ENCODE results near the gene NTNG2. TPM values are rescaled to one million over a fixed set of nuclear protein-coding genes. Genes with fewer than 3 reads are reported as not detected.

The NTNG2 gene
- total and polyA plus RNA-seq, 10 of the 15 experiments (the other 5 are each of a cell fraction or from before 2014, with no cell fraction given), result 0.37 to 0.79 (median 0.45) TPM; not detected in 6

DNA sequence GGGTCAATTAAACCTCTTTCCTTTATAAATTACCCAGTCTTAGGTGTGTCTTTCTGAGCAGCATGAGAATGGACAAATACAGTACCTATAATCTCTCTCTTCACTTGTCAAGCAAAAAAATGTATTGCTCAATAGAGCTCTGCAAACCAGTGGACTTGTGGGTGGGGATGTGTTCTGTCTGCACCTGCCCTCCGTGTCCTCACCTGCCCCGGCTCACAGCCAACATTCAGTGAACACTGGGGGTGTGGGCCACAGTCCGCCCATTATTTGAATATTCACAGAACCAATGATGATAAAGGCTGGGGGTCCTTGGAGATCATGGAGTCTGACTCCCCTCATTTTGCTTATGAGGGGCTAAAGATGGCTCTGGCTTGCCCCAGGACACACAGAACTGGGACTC lies 45.3 kb upstream of the NTNG2 start:
- RAD21 ChIA-PET (ENCODE audit: unreplicated experiment), result no interaction called here
- no TSS peak for BruUV-seq (replicated peaks)
- intact Hi-C loops (cut with micrococcal nuclease; ENCODE audit: unreplicated experiment), result no loop called here
- H4K20me1 ChIP-seq (ENCODE audit: control insufficient read depth, insufficient read depth), result no peaks in the 10 kb centered on the region
- H3K4me1 ChIP-seq (ENCODE audit: control insufficient read depth, insufficient read depth, low read length), result no peaks in the 10 kb centered on the region
- POLR2A ChIA-PET, result no interaction called here
- no peaks in the 10 kb centered on the region for H3K79me2 ChIP-seq (ENCODE audit: control insufficient read depth, insufficient read depth, low read length)
- no peak overlapping the region for H3K27ac ChIP-seq (ENCODE audit: control insufficient read depth, insufficient read depth)
- SMC1A ChIA-PET (ENCODE audit: uncharacterized antibody, unreplicated experiment), result no interaction called here
- WGBS (ENCODE audit: insufficient coverage, insufficient replicate concordance, low lambda C conversion rate, missing lambda C conversion rate), result 12% methylated on average over 3 of the region's 3 CpGs
- H3K4me3 ChIP-seq, result no peak overlapping the region
- no peak overlapping the region for H3K4me2 ChIP-seq (ENCODE audit: control insufficient read depth, insufficient read depth)
- TF ChIP-seq, protein P1, sequence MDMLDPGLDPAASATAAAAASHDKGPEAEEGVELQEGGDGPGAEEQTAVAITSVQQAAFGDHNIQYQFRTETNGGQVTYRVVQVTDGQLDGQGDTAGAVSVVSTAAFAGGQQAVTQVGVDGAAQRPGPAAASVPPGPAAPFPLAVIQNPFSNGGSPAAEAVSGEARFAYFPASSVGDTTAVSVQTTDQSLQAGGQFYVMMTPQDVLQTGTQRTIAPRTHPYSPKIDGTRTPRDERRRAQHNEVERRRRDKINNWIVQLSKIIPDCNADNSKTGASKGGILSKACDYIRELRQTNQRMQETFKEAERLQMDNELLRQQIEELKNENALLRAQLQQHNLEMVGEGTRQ (IDR thresholded peaks at IDR 0.05; ENCODE audit: borderline replicate concordance, low read depth, low read length), result no peak
- TF ChIP-seq NFIC (IDR thresholded peaks at IDR 0.05; ENCODE audit: low read depth, low read length), result no peak
- no peaks in the 10 kb centered on the region for H3K36me3 ChIP-seq (ENCODE audit: control insufficient read depth in 2 of 2, insufficient read depth in 2 of 2, low read length in 1 of 2)
- in situ Hi-C loops (cut with MboI), result no loop called here
- CTCF ChIA-PET, result no interaction called here
- ATAC-seq (no peak), FAIRE-seq (no peak), DNase-seq (ENCODE audit: low read depth, low spot score) (no peak)
- no peaks in the 10 kb centered on the region; the same call in 2 of the 3 replicates for H3K9me3 ChIP-seq (replicated peaks; ENCODE audit: control insufficient read depth, insufficient read depth, low read length)
- H3K27me3 ChIP-seq (replicated peaks in 1 of 2; ENCODE audit: control insufficient read depth in 2 of 2, insufficient read depth in 2 of 2, low read length in 1 of 2), result no peaks in the 10 kb centered on the region
- H3K9ac ChIP-seq (ENCODE audit: control insufficient read depth, insufficient read depth, low read length), result no peak overlapping the region
- no peak overlapping the region for H2AFZ ChIP-seq (ENCODE audit: control insufficient read depth, low read depth, low read length)

- in situ Hi-C loops (cut with MboI), result no loop called here
- CTCF ChIA-PET, result no interaction called here
- H3K9ac ChIP-seq (ENCODE audit: control insufficient read depth, insufficient read depth, low read length), result no peak overlapping the region
- H3K27me3 ChIP-seq (replicated peaks in 1 of 2; ENCODE audit: control insufficient read depth in 2 of 2, insufficient read depth in 2 of 2, low read length in 1 of 2), result no peaks in the 10 kb centered on the region
- no peaks in the 10 kb centered on the region for H3K4me1 ChIP-seq (ENCODE audit: control insufficient read depth, insufficient read depth, low read length)
- SMC1A ChIA-PET (ENCODE audit: uncharacterized antibody, unreplicated experiment), result no interaction called here
- no TSS peak for BruUV-seq (replicated peaks)
- no peak overlapping the region for H3K4me2 ChIP-seq (ENCODE audit: control insufficient read depth, insufficient read depth)
- H3K36me3 ChIP-seq (ENCODE audit: control insufficient read depth in 2 of 2, insufficient read depth in 2 of 2, low read length in 1 of 2), result no peaks in the 10 kb centered on the region
- H3K79me2 ChIP-seq (ENCODE audit: control insufficient read depth, insufficient read depth, low read length), result no peaks in the 10 kb centered on the region
- no peak overlapping the region for H3K27ac ChIP-seq (ENCODE audit: control insufficient read depth, insufficient read depth)
- intact Hi-C loops (cut with micrococcal nuclease; ENCODE audit: unreplicated experiment), result no loop called here
- no peak for FAIRE-seq
- no peak overlapping the region for H2AFZ ChIP-seq (ENCODE audit: control insufficient read depth, low read depth, low read length)
- no peak for ATAC-seq
- RAD21 ChIA-PET (ENCODE audit: unreplicated experiment), result no interaction called here
- H3K4me3 ChIP-seq, result no peak overlapping the region
- 26% methylated on average over 3 of the region's 3 CpGs for WGBS (ENCODE audit: insufficient coverage, insufficient replicate concordance, low lambda C conversion rate, missing lambda C conversion rate)
- no peaks in the 10 kb centered on the region; the same call in 2 of the 3 replicates for H3K9me3 ChIP-seq (replicated peaks; ENCODE audit: control insufficient read depth, insufficient read depth, low read length)
- no peak for DNase-seq (ENCODE audit: low read depth, low spot score)
- no peaks in the 10 kb centered on the region for H4K20me1 ChIP-seq (ENCODE audit: control insufficient read depth, insufficient read depth)
- POLR2A ChIA-PET, result no interaction called here
- no peak for TF ChIP-seq PML (IDR thresholded peaks at IDR 0.05; ENCODE audit: low read length)
- TF ChIP-seq IRF3 (IDR thresholded peaks at IDR 0.05), result no peak
- no peak for TF ChIP-seq CBFB (IDR thresholded peaks at IDR 0.05; ENCODE audit: low read depth)
- no peak for TF ChIP-seq POLR2AphosphoS2 (IDR thresholded peaks at IDR 0.05; ENCODE audit: low read depth, low read length)
- TF ChIP-seq BHLHE40 (IDR thresholded peaks at IDR 0.05; ENCODE audit: borderline replicate concordance in 1 of 2, low read depth in 2 of 2, low read length in 1 of 2), result no peak
- TF ChIP-seq KAT2A (conservative IDR thresholded peaks at IDR 0.05; ENCODE audit: control insufficient read depth, low read depth, low read length), result no peak
- TF ChIP-seq CBX3 (IDR thresholded peaks at IDR 0.05; ENCODE audit: borderline replicate concordance, low read depth), result no peak
- TF ChIP-seq ZZZ3 (IDR thresholded peaks at IDR 0.05; ENCODE audit: control insufficient read depth, insufficient read length, low read depth), result no peak
- no peak for TF ChIP-seq NFXL1 (IDR thresholded peaks at IDR 0.05; ENCODE audit: borderline replicate concordance)
- no peak for TF ChIP-seq MTA2 (IDR thresholded peaks at IDR 0.05; ENCODE audit: low read depth)
- TF ChIP-seq YY1 (IDR thresholded peaks at IDR 0.05; ENCODE audit: low read depth, low read length), result no peak
- TF ChIP-seq KDM1A (IDR thresholded peaks at IDR 0.05; ENCODE audit: borderline replicate concordance), result no peak
- TF ChIP-seq SMAD1 (IDR thresholded peaks at IDR 0.05; ENCODE audit: low read depth, partially characterized antibody), result no peak
- no peak for TF ChIP-seq SIN3A (IDR thresholded peaks at IDR 0.05; ENCODE audit: low read depth, low read length)
- TF ChIP-seq BMI1 (IDR thresholded peaks at IDR 0.05; ENCODE audit: borderline replicate concordance), result no peak
- TF ChIP-seq TAF1 (IDR thresholded peaks at IDR 0.05; ENCODE audit: borderline replicate concordance, low read depth, low read length), result no peak
- no peak for TF ChIP-seq CBX5 (IDR thresholded peaks at IDR 0.05; ENCODE audit: low read depth)
- no peak for TF ChIP-seq ASH2L (IDR thresholded peaks at IDR 0.05; ENCODE audit: borderline replicate concordance, low read depth)
These were observed 44.2 kb upstream of the NTNG2 start for GRCh38 chr9:132117694-132118093.
